H9 (cell line): ENCODE results near the gene KIF3B. TPM values are rescaled to one million over a fixed set of nuclear protein-coding genes. Genes with fewer than 3 reads are reported as not detected.

Source experiments
- DNase-seq: peaks from one replicate; pipeline ENCODE4 v3.0.0-alpha.2; 2017
- H2AFZ ChIP-seq: one replicate; pipeline ENCODE4 v1.6.1; 2013; ENCODE audit warnings: mild to moderate bottlenecking, low read length, control low read depth, moderate library complexity
- H2AK5ac ChIP-seq: 2 replicates; pipeline ENCODE4 v1.6.1; 2013; ENCODE audit warnings: low read length, control low read depth, mixed read lengths; ENCODE audit not compliant: insufficient read length
- H2BK120ac ChIP-seq: one replicate; pipeline ENCODE4 v1.6.1; 2013; ENCODE audit warnings: low read depth, mild to moderate bottlenecking, low read length, control low read depth, inconsistent platforms; ENCODE audit not compliant: poor library complexity, severe bottlenecking
- H2BK12ac ChIP-seq: 2 replicates; pipeline ENCODE4 v1.6.1; 2013; ENCODE audit warnings: low read length, control low read depth, mixed read lengths, low read depth; ENCODE audit not compliant: insufficient read length
- H2BK15ac ChIP-seq: 2 replicates; pipeline ENCODE4 v1.6.1; 2013; ENCODE audit warnings: low read depth, low read length, control low read depth
- H2BK20ac ChIP-seq: one replicate; pipeline ENCODE4 v1.6.1; 2013; ENCODE audit warnings: low read depth, mild to moderate bottlenecking, low read length, control low read depth, inconsistent platforms; ENCODE audit not compliant: poor library complexity, severe bottlenecking
- H2BK5ac ChIP-seq: 2 replicates; pipeline ENCODE4 v1.6.1; 2013; ENCODE audit warnings: low read length, control low read depth, mixed read lengths; ENCODE audit not compliant: insufficient read length
- H3K14ac ChIP-seq: 2 replicates; pipeline ENCODE4 v1.6.1; 2013; ENCODE audit warnings: low read length, control low read depth; ENCODE audit not compliant: insufficient read depth
- H3K18ac ChIP-seq: 2 replicates; pipeline ENCODE4 v1.6.1; 2013; ENCODE audit warnings: low read depth, mild to moderate bottlenecking, mixed read lengths, low read length, control low read depth; ENCODE audit not compliant: insufficient read length
- H3K23ac ChIP-seq: 2 replicates; pipeline ENCODE4 v1.6.1; 2013; ENCODE audit warnings: low read length, control low read depth, mixed read lengths, low read depth; ENCODE audit not compliant: insufficient read length
- H3K23me2 ChIP-seq: 2 replicates; pipeline ENCODE4 v1.6.1; 2013; ENCODE audit warnings: low read depth, mild to moderate bottlenecking, mixed read lengths, low read length, control low read depth; ENCODE audit not compliant: insufficient read length, poor library complexity, severe bottlenecking
- H3K27ac ChIP-seq: 2 replicates; pipeline ENCODE4 v1.5.1; 2013; ENCODE audit warnings: low read length, control low read depth, mixed read lengths, low read depth; ENCODE audit not compliant: insufficient read length
- H3K27me3 ChIP-seq: 2 replicates; pipeline ENCODE4 v1.6.1; 2013; ENCODE audit warnings: low read length, control low read depth, inconsistent platforms; ENCODE audit not compliant: insufficient read depth
- H3K4ac ChIP-seq: 2 replicates; pipeline ENCODE4 v1.6.1; 2013; ENCODE audit warnings: low read depth, mild to moderate bottlenecking, control low read depth, inconsistent platforms, low read length, moderate library complexity
- H3K4me1 ChIP-seq: 2 replicates; pipeline ENCODE4 v1.6.1; 2013; ENCODE audit warnings: low read length, control low read depth, inconsistent platforms; ENCODE audit not compliant: insufficient read depth
- H3K4me2 ChIP-seq: 2 replicates; pipeline ENCODE4 v1.6.1; 2013; ENCODE audit warnings: low read length, control low read depth, mixed read lengths; ENCODE audit not compliant: insufficient read length, insufficient read depth
- H3K56ac ChIP-seq: 2 replicates; pipeline ENCODE4 v1.6.1; 2013; ENCODE audit warnings: low read depth, mild to moderate bottlenecking, mixed read lengths, low read length, control low read depth; ENCODE audit not compliant: insufficient read length
- H3K79me1 ChIP-seq: 2 replicates; pipeline ENCODE4 v1.6.1; 2013; ENCODE audit warnings: low read depth, mild to moderate bottlenecking, moderate library complexity, low read length, control low read depth, inconsistent platforms; ENCODE audit not compliant: insufficient read depth, poor library complexity, severe bottlenecking
- H3K79me2 ChIP-seq: 2 replicates; pipeline ENCODE4 v1.6.1; 2013; ENCODE audit warnings: low read length, control low read depth, inconsistent platforms; ENCODE audit not compliant: insufficient read depth
- H3K9ac ChIP-seq: 2 replicates; pipeline ENCODE4 v1.6.1; 2013; ENCODE audit warnings: low read length, control low read depth, mixed read lengths; ENCODE audit not compliant: insufficient read length; ENCODE audit errors: extremely low read depth
- H3K9me3 ChIP-seq: one replicate; pipeline ENCODE4 v1.6.1; 2013; ENCODE audit warnings: low read depth, low read length, inconsistent platforms; ENCODE audit not compliant: control insufficient read depth
- H3T11ph ChIP-seq: one replicate; pipeline ENCODE4 v1.6.1; 2013; ENCODE audit warnings: mild to moderate bottlenecking, low read length, control low read depth, inconsistent platforms
- H4K20me1 ChIP-seq: one replicate; pipeline ENCODE4 v1.6.1; 2013; ENCODE audit not compliant: control insufficient read depth, insufficient read length, insufficient read depth
- H4K5ac ChIP-seq: 2 replicates; pipeline ENCODE4 v1.6.1; 2013; ENCODE audit warnings: low read depth, mild to moderate bottlenecking, mixed read lengths, low read length, control low read depth; ENCODE audit not compliant: insufficient read length
- H4K8ac ChIP-seq: replicated peaks from 2 replicates; pipeline ENCODE4 v1.6.1; 2013; ENCODE audit warnings: low read length, control low read depth, mixed read lengths, low read depth; ENCODE audit not compliant: insufficient read length
- H4K91ac ChIP-seq: 2 replicates; pipeline ENCODE4 v1.6.1; 2013; ENCODE audit warnings: low read depth, mild to moderate bottlenecking, moderate library complexity, mixed read lengths, low read length, control low read depth; ENCODE audit not compliant: insufficient read length
- H3K27ac Mint-ChIP-seq, 3 experiments: 2 replicates in 2 of 3; 3 replicates in 1 of 3; pipeline ENCODE4 v1.8.0; 2020 to 2021; ENCODE audit warnings: mixed read lengths in 3 of 3, mild to moderate bottlenecking in 1 of 3, moderate library complexity in 1 of 3
- H3K27me3 Mint-ChIP-seq: 2 replicates; pipeline ENCODE4 v1.8.0; 2021; ENCODE audit warnings: low read depth, mild to moderate bottlenecking, moderate library complexity, mixed read lengths
- H3K36me3 Mint-ChIP-seq, 3 experiments: 2 replicates in 2 of 3; 3 replicates in 1 of 3; pipeline ENCODE4 v1.8.0; 2020 to 2021; ENCODE audit warnings: low read depth in 3 of 3, mixed read lengths in 3 of 3; ENCODE audit not compliant: insufficient read depth in 1 of 3
- H3K4me1 Mint-ChIP-seq, 2 experiments: 2 replicates each; pipeline ENCODE4 v1.8.0; 2020; ENCODE audit warnings: mixed read lengths in 2 of 2
- H3K4me3 Mint-ChIP-seq, 2 experiments: 2 replicates in 1 of 2; 3 replicates in 1 of 2; pipeline ENCODE4 v1.8.0; 2020 to 2021; ENCODE audit warnings: mild to moderate bottlenecking in 2 of 2, mixed read lengths in 2 of 2, moderate library complexity in 1 of 2
- H3K9me3 Mint-ChIP-seq, 2 experiments: 2 replicates in 1 of 2; 3 replicates in 1 of 2; pipeline ENCODE4 v1.8.0; 2020; ENCODE audit warnings: mild to moderate bottlenecking in 2 of 2, mixed read lengths in 2 of 2, moderate library complexity in 1 of 2
- WGBS: extraction: QIAGEN DNeasy Blood & Tissue Kit; methylation state at CpG from one replicate; pipeline ENCODE4 v1.1.7; 2013; ENCODE audit warnings: missing lambda C conversion rate, low lambda C conversion rate, mixed read lengths; ENCODE audit not compliant: insufficient read length; ENCODE audit errors: extremely low coverage; 5-methylcytosine and 5-hydroxymethylcytosine counted together
- total RNA-seq: library from RNA; stranded (reverse); gene quantifications from 2 replicates; pipeline ENCODE4 v1.2.1, GENCODE V29; 2021
- TF ChIP-seq, protein P1 (sequence below): fragments of 200-600 bp; sonication (generic); conservative IDR thresholded peaks from 3 replicates; pipeline ENCODE4 v1.8.0; 2021; ENCODE audit warnings: antibody characterized with exemption, mild to moderate bottlenecking

KIF3B gene
- total RNA-seq, 1 experiment from 2014 or later, result 29.7 TPM

DNA sequence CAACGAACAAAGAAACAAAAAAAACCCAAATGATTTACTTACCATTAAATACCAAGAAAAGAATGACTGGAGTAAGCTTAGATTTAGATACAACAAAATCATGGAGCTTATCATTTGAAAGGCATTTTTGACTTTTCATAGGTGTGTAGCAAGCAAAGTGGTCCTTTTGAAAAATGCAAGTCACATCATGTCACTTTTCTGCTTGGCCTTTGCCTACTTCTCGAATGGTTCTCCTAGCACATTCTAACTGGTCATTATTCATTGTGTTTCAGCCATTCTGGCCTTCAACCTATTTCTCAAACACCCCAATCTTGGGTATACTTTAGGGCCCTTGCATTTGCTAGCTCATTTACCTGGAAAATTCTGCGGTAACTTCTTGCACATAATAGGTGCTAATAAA lies 103.3 kb downstream of the KIF3B start:
- Histone ChIP-seq H3K18ac (no peak overlapping the region), H3K4me2 (no peak overlapping the region), H3K27me3 (no peaks in the 10 kb centered on the region), H3T11ph (no peak overlapping the region), H3K27ac (no peak overlapping the region), H3K79me2 (no peaks in the 10 kb centered on the region), H2AFZ (no peak overlapping the region), H3K23me2 (no peaks in the 10 kb centered on the region), H2BK5ac (no peak overlapping the region), H2BK12ac (no peak overlapping the region), H2AK5ac (no peak overlapping the region), H2BK120ac (no peak overlapping the region), H3K23ac (no peak overlapping the region), H4K8ac (no peak overlapping the region), H3K4ac (no peak overlapping the region), H4K5ac (no peak overlapping the region), H3K9ac (no peak overlapping the region), H3K9me3 (no peaks in the 10 kb centered on the region), H4K20me1 (no peaks in the 10 kb centered on the region), H4K91ac (no peak overlapping the region), H2BK20ac (no peak overlapping the region), H3K79me1 (no peaks in the 10 kb centered on the region), H3K14ac (no peak overlapping the region), H2BK15ac (no peak overlapping the region), H3K4me1 (no peaks in the 10 kb centered on the region), H3K56ac (no peak overlapping the region)
- WGBS, result no CpG with 5 or more reads among the region's 3 CpGs
- Mint-ChIP-seq H3K27me3 (no peaks in the 10 kb centered on the region), H3K36me3 (peaks cover 0 to 1% (median 0%) of the 10 kb centered on the region in 3 experiments; a peak in 1 of 7 replicates), H3K9me3 (no peaks in the 10 kb centered on the region), H3K4me1 (no peaks in the 10 kb centered on the region), H3K27ac (no peak overlapping the region), H3K4me3 (no peak overlapping the region)
- TF ChIP-seq, protein P1, sequence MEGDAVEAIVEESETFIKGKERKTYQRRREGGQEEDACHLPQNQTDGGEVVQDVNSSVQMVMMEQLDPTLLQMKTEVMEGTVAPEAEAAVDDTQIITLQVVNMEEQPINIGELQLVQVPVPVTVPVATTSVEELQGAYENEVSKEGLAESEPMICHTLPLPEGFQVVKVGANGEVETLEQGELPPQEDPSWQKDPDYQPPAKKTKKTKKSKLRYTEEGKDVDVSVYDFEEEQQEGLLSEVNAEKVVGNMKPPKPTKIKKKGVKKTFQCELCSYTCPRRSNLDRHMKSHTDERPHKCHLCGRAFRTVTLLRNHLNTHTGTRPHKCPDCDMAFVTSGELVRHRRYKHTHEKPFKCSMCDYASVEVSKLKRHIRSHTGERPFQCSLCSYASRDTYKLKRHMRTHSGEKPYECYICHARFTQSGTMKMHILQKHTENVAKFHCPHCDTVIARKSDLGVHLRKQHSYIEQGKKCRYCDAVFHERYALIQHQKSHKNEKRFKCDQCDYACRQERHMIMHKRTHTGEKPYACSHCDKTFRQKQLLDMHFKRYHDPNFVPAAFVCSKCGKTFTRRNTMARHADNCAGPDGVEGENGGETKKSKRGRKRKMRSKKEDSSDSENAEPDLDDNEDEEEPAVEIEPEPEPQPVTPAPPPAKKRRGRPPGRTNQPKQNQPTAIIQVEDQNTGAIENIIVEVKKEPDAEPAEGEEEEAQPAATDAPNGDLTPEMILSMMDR, result no peak
- no peak for DNase-seq
